Astrocyte (in vitro differentiated cells and primary cell): ENCODE results near the gene UGT1A5. TPM values are rescaled to one million over a fixed set of nuclear protein-coding genes. Genes with fewer than 3 reads are reported as not detected.

Experiments used
- DNase-seq: peaks from one replicate; pipeline ENCODE4 v3.0.0-alpha.2; 2010; ENCODE audit warnings: low read depth
- FAIRE-seq: peaks from 2 replicates; lab custom pipeline; 2011; peaks lifted over from hg19 to GRCh38; lab: Jason Lieb, UNC
- H2AFZ ChIP-seq: 2 replicates; pipeline ENCODE4 v1.6.0; 2012; ENCODE audit warnings: low read depth, low read length, inconsistent platforms
- H3K27ac ChIP-seq: 2 replicates; pipeline ENCODE4 v1.5.1; 2011; ENCODE audit warnings: low read depth, low read length, inconsistent platforms
- H3K27me3 ChIP-seq: 2 replicates; pipeline ENCODE4 v1.6.0; 2011; ENCODE audit warnings: low read length, inconsistent platforms; ENCODE audit not compliant: insufficient read depth
- H3K36me3 ChIP-seq: 2 replicates; pipeline ENCODE4 v1.5.1; 2011; ENCODE audit warnings: low read length, inconsistent platforms; ENCODE audit not compliant: insufficient read depth
- H3K4me1 ChIP-seq: 2 replicates; pipeline ENCODE4 v1.5.1; 2011; ENCODE audit warnings: low read length, inconsistent platforms; ENCODE audit not compliant: insufficient read depth
- H3K4me2 ChIP-seq: 2 replicates; pipeline ENCODE4 v1.6.0; 2012; ENCODE audit warnings: low read length, inconsistent platforms
- H3K4me3 ChIP-seq: 2 replicates; pipeline ENCODE4 v1.5.1; 2011; ENCODE audit warnings: low read depth, mild to moderate bottlenecking, low read length, inconsistent platforms; ENCODE audit not compliant: insufficient read depth
- H3K79me2 ChIP-seq: 2 replicates; pipeline ENCODE4 v1.6.0; 2012; ENCODE audit warnings: mild to moderate bottlenecking, low read length, inconsistent platforms; ENCODE audit not compliant: insufficient read depth
- H3K9ac ChIP-seq: 2 replicates; pipeline ENCODE4 v1.6.0; 2012; ENCODE audit warnings: mild to moderate bottlenecking, low read length, inconsistent platforms
- H3K9me3 ChIP-seq: 2 replicates; pipeline ENCODE4 v1.5.1; 2012; ENCODE audit warnings: low read depth, mild to moderate bottlenecking, low read length, inconsistent platforms; ENCODE audit not compliant: insufficient read depth
- H4K20me1 ChIP-seq: 2 replicates; pipeline ENCODE4 v1.6.0; 2012; ENCODE audit warnings: low read length, inconsistent platforms; ENCODE audit not compliant: insufficient read depth
- H3K27ac Mint-ChIP-seq: one replicate; pipeline ENCODE4 v1.8.0; 2021; ENCODE audit warnings: mild to moderate bottlenecking, mixed read lengths; ENCODE audit not compliant: unreplicated experiment
- H3K27me3 Mint-ChIP-seq: one replicate; pipeline ENCODE4 v1.8.0; 2021; ENCODE audit warnings: low read depth, mixed read lengths; ENCODE audit not compliant: unreplicated experiment
- H3K36me3 Mint-ChIP-seq: one replicate; pipeline ENCODE4 v1.8.0; 2021; ENCODE audit warnings: low read depth, mixed read lengths; ENCODE audit not compliant: unreplicated experiment
- H3K4me1 Mint-ChIP-seq: one replicate; pipeline ENCODE4 v1.8.0; 2021; ENCODE audit warnings: low read depth, mixed read lengths; ENCODE audit not compliant: unreplicated experiment
- H3K4me3 Mint-ChIP-seq: one replicate; pipeline ENCODE4 v1.8.0; 2021; ENCODE audit warnings: mild to moderate bottlenecking, moderate library complexity, mixed read lengths; ENCODE audit not compliant: unreplicated experiment
- H3K9me3 Mint-ChIP-seq: one replicate; pipeline ENCODE4 v1.8.0; 2021; ENCODE audit warnings: mild to moderate bottlenecking, mixed read lengths; ENCODE audit not compliant: unreplicated experiment
- EZH2 ChIP-seq: IDR thresholded peaks from 2 replicates; pipeline ENCODE4 v1.6.1; 2012; ENCODE audit warnings: mild to moderate bottlenecking, low read length, inconsistent platforms; ENCODE audit not compliant: insufficient read depth
- total RNA-seq: library from RNA; stranded (reverse); gene quantifications from 2 replicates; pipeline ENCODE4 v1.2.1, GENCODE V29; 2021
- TF ChIP-seq, protein P1 (sequence below): IDR thresholded peaks from 2 replicates; pipeline ENCODE4 v1.5.1; 2011; ENCODE audit warnings: low read depth, mild to moderate bottlenecking, inconsistent platforms, low read length, moderate library complexity; ENCODE audit not compliant: insufficient read depth

The UGT1A5 gene
- total RNA-seq, 1 donor from 2014 or later: not detected

DNA sequence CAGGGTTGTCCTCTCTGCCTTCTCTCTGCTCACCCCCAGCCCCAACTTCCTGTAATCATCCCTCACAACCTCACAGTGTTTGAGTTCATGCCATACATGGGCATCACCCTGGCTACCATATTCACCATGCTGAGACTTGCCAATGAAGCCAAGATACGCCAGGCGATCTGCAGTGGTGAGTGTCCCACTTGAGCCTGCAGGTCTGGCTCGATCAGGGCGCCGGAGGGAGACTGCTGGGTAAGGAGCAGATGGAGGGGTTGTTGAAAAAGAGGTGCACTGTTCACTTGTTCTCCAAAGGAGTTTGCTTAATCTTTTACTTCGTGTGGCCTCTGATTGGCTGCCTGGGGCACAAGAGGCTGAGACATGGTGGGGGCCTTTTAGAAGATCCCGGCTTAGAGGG lies 80.0 kb downstream of the UGT1A5 start:
- TF ChIP-seq EZH2: no peak
- TF ChIP-seq, protein P1, sequence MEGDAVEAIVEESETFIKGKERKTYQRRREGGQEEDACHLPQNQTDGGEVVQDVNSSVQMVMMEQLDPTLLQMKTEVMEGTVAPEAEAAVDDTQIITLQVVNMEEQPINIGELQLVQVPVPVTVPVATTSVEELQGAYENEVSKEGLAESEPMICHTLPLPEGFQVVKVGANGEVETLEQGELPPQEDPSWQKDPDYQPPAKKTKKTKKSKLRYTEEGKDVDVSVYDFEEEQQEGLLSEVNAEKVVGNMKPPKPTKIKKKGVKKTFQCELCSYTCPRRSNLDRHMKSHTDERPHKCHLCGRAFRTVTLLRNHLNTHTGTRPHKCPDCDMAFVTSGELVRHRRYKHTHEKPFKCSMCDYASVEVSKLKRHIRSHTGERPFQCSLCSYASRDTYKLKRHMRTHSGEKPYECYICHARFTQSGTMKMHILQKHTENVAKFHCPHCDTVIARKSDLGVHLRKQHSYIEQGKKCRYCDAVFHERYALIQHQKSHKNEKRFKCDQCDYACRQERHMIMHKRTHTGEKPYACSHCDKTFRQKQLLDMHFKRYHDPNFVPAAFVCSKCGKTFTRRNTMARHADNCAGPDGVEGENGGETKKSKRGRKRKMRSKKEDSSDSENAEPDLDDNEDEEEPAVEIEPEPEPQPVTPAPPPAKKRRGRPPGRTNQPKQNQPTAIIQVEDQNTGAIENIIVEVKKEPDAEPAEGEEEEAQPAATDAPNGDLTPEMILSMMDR: no peak

DNA sequence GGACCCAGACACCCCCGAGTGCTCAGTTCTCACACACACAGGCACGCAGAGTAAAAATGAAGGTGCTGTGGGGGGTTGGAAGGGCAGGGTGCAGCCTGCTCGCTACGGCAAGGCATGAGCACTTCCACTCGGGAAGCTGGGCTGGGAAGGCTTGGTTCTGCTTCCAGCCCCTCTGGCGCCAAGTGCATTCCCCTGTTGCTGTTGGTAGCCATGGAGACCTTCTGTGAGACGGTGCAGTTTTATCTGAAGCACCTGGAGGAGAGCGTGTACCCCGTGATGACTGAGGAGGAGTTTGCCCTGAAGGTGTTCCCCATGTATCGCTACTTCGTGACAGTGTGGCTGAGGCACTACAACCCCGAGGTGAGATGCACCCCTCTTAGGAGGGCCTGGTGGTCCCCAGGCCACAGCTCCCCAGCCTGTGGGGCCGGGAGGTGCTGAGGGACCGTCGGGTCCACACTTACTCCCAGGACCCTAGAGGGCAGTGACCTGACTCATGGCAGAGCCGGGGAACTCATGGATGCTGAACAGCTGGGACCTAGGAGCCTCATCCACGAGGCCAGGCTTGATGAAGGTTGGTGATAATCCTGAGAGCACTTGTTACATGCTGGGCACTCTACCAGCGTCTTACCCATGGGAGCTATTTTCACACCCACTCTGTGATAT lies 80.9 kb downstream of the UGT1A5 start:
- Histone ChIP-seq H3K36me3 (no peaks in the 10 kb centered on the region), H3K9ac (no peak overlapping the region), H3K4me1 (no peaks in the 10 kb centered on the region), H2AFZ (no peak overlapping the region), H3K4me3 (no peak overlapping the region), H4K20me1 (no peaks in the 10 kb centered on the region), H3K27me3 (no peaks in the 10 kb centered on the region), H3K79me2 (no peaks in the 10 kb centered on the region), H3K27ac (no peak overlapping the region), H3K4me2 (no peak overlapping the region), H3K9me3 (peaks cover 3% of the 10 kb centered on the region)
- DNase-seq (no peak), FAIRE-seq (no peak)
- Mint-ChIP-seq H3K27ac (no peak overlapping the region), H3K36me3 (no peaks in the 10 kb centered on the region), H3K4me1 (no peaks in the 10 kb centered on the region), H3K4me3 (no peak overlapping the region), H3K9me3 (peaks cover 6% of the 10 kb centered on the region), H3K27me3 (peaks cover 31% of the 10 kb centered on the region)
- no peak for TF ChIP-seq EZH2
- TF ChIP-seq, protein P1: no peak

More for the DNA sequence above, 80.0 kb downstream of the UGT1A5 start:
- Histone ChIP-seq H3K9me3 (peaks cover 3% of the 10 kb centered on the region), H3K27ac (no peak overlapping the region), H3K9ac (no peak overlapping the region), H2AFZ (no peak overlapping the region), H3K36me3 (no peaks in the 10 kb centered on the region), H3K4me1 (no peaks in the 10 kb centered on the region), H3K27me3 (no peaks in the 10 kb centered on the region), H3K4me3 (no peak overlapping the region), H3K4me2 (no peak overlapping the region), H3K79me2 (no peaks in the 10 kb centered on the region), H4K20me1 (no peaks in the 10 kb centered on the region)
- no peak overlapping the region for H3K4me3 Mint-ChIP-seq
- H3K36me3 Mint-ChIP-seq: no peaks in the 10 kb centered on the region
- no peak for FAIRE-seq
- DNase-seq: no peak
- peaks cover 29% of the 10 kb centered on the region for H3K27me3 Mint-ChIP-seq
- H3K4me1 Mint-ChIP-seq: no peaks in the 10 kb centered on the region
- peak overlapping the region; percentile 45 for H3K27ac Mint-ChIP-seq
- peaks cover 6% of the 10 kb centered on the region for H3K9me3 Mint-ChIP-seq

DNA sequence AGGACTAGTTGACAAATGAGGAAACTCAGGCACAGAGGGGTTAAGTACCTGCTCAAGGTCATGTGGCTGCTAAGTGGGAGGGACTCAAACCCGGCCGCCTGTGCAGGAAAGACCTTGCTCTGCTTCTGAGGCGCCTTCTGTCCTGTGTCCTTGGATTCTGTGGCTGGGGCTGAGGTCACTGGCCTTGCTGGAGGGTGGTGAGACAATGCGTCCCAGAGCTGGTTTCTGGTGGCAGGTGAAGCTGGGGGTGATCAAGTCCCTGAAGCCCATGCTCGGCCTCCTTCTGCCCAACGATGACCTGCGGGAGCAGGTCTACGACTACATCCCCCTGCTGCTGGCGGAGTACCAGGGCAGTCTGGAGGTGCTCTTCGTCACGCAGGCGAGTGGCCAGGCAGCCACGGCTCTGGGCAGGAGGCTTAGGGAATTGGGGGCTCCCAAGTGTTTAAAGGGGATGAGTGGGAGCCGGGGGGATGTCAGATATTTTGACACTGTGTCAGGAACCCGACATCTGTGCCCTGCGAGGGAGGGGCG lies 81.5 kb downstream of the UGT1A5 start:
- H3K4me1 ChIP-seq: no peaks in the 10 kb centered on the region
- H4K20me1 ChIP-seq: no peaks in the 10 kb centered on the region
- H2AFZ ChIP-seq: no peak overlapping the region
- Mint-ChIP-seq H3K4me3 (no peak overlapping the region), H3K9me3 (peaks cover 7% of the 10 kb centered on the region), H3K4me1 (no peaks in the 10 kb centered on the region), H3K27me3 (peaks cover 28% of the 10 kb centered on the region), H3K27ac (no peak overlapping the region), H3K36me3 (no peaks in the 10 kb centered on the region)
- no peaks in the 10 kb centered on the region for H3K27me3 ChIP-seq
- TF ChIP-seq, protein P1: no peak
- no peak for TF ChIP-seq EZH2
- no peak overlapping the region for H3K9ac ChIP-seq
- H3K4me2 ChIP-seq: no peak overlapping the region
- DNase-seq: no peak
- no peaks in the 10 kb centered on the region for H3K79me2 ChIP-seq
- FAIRE-seq: no peak
- peaks cover 3% of the 10 kb centered on the region for H3K9me3 ChIP-seq
- no peaks in the 10 kb centered on the region for H3K36me3 ChIP-seq
- H3K27ac ChIP-seq: no peak overlapping the region
- H3K4me3 ChIP-seq: no peak overlapping the region
